GM19035 (cell line): Measurements from ENCODE around the gene MMP7.
"Not testable (repeated sequence)": the region's sequence is repeated elsewhere in the genome, so short reads cannot be mapped to it uniquely, and the experiment has no call there.

Source experiments
- ATAC-seq: cut with Tn5 transposase; IDR thresholded peaks from one replicate; pipeline ENCODE4 v1.9.1; 2021; ENCODE audit not compliant: unreplicated experiment

The MMP7 gene

GRCh38 chr11:102544594-102544993 lies 14.0 kb upstream of the MMP7 start:
- no peak for ATAC-seq

DNA sequence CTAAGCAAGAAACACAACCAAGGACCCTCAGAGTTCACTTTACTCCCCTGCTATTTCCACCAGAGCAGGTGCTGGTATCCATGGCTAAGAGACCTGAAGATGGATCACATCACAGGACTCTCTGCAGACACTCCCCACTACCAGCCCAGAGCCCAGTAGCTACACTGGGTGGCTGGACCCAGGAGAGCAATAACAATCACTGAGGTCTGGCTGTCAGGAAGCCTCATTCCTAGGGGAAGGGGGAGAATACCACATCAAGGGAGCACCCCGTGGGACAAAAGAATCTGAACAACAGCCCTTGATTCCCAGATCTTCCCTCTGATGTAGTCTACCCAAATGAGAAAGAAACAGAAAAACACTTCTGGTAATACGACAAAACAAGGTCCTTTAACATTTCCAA lies 9.0 kb upstream of the MMP7 start:
- no peak for ATAC-seq

DNA sequence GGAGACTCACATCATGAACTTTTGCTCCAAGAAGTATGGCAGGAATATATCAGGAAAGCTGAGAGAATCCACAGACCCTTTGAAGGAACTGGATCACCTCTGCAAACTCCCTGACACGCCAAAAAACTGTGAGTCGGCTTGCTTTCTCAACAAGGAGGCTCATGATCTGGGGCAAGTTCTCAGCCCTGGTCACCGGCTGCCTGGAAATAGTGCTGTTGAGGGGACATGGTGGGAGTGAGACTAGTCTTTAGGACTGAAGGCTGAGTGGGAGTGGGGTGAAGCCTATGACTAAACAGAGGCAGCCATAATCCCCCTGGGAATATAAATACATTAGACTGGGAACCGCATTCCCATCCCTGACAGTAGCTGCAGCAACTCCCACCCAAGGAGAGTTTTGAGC lies 8.4 kb upstream of the MMP7 start:
- ATAC-seq, result no peak

- no peak for ATAC-seq
Observed at GRCh38 chr11:102534261-102534872, 3.8 kb upstream of the MMP7 start.

GRCh38 chr11:102528618-102529017 lies 1.9 kb downstream of the MMP7 start:
- no peak for ATAC-seq

- no peak for ATAC-seq
Observed at GRCh38 chr11:102527684-102528083, 2.9 kb downstream of the MMP7 start.

- no peak for ATAC-seq
Observed at GRCh38 chr11:102527041-102527440, 3.5 kb downstream of the MMP7 start.

- ATAC-seq, result no peak
Observed at GRCh38 chr11:102523887-102524286, 6.7 kb downstream of the MMP7 start.

DNA sequence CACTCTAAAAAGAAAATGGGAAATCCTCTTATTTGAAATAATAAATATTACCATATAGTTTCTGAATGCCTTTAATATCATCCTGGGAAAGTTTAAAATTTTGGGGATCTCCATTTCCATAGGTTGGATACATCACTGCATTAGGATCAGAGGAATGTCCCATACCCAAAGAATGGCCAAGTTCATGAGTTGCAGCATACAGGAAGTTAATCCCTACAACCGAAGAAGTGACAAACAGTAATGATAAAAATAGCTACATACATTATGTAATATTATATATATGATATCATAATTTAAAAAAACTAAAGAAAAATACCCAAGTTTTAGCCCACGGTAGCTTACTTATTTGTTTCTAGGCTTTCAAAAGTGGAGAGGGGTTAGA lies 7.4 kb downstream of the MMP7 start:
- ATAC-seq, result no peak

DNA sequence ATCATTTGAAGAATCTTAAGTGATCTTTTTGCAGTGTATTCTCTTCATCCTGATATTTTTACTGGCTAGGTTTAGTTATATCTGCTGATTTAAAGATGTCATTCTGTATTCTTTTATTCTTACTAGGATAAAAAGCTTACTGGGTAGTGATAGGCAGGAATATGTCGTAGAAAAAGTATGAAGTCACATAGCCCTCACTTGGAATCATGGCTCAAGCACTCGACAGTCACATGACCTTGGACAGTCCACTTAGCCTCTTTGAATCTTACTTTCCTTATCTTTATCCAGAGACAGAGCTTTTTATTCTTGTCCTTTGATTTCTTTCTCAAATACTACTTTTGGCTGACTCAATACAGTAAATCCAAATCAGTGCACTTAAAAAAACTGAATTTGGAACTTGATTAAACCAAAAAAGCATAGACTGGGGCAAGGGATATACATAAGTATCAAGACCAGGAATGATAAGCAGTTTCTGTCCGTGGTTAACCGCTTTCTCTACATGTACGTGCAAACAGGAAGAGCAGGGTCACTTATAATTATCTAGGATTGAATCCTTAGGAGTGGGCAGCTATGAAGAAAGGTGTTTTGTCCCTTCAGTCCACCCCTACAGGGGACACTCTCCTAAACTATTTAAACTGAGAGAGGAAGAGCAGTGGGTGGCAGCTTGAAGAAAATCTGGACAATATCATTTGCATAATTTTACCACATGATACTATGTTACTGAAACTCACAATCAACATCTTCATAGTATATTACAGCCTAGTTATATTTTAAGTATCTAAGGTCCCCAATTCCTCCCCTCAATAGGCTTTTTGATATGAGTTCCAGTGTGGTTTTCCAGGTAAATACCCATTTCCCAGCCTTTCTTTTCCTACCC lies 8.0 kb downstream of the MMP7 start:
- ATAC-seq, result peak; percentile 73

DNA sequence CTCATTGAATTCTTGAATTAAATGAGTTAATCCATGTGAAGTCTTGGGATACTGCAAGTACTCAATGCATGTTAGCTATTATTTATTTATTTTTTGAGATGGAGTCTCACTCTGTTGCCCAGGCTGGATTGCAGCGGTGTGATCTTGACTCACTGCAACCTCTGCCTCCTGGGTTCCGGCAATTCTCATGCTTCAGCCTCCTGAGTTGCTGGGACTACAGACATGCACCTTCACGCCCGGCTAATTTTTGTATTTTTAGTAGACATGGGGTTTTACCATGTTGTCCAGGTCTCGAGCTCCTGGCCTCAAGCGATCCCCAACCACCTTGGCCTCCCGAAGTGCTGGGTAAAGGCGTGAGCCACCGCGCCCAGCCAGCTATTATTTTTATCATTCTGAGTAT lies 9.4 kb downstream of the MMP7 start:
- no peak for ATAC-seq

DNA sequence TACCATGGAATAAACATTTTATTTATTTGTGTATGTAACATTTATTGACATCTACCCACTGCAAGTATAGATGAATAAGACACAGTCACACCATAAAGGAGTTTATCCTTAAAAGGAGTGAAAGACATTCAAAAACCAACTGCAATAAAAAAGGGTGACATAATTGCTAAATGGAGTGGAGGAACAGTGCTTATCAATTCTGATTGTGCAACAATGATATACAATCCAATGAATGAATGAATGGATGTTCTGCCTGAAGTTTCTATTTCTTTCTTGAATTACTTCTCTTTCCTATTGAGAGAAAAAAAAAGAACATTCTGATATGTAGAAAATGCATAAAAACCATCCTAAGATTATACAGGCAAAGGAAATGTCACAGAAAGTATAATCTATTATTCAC lies 10.0 kb downstream of the MMP7 start:
- ATAC-seq, result no peak

DNA sequence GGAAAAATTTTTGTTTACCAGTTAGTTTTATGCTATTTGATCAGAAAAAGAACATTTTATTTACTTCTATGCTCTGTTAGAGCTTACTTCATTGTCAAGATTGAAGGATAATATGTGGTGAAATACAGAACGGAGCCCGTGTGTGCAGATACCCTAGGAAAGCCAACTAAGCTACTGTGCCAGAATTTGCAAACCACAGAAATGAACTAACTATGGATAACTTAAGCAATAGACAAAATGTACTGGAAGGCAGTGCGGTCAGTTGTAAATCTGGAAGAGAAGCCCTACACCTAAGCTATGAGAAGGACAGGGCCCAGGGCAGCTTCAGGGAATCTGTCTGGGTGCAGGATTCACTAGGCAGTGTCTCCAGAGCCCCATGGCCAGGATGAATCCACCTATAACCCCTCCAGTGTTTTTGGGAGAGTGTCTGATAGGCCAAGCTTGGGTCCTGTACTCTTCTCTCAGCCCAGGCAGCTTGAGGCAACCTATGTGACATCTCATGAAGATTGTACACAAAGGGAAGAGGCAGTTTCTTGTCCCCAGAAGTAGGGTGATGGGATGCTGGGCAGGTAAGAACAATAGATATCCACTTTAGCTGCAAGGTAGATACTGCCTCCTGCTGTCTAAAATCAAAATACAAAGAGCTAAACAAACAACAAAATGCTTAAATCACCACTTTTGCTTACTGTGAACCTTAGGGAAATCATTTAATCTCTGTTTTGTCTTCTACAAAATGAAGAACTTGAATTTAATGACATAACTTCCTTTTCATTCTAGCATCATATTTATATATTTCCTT lies 12.1 kb downstream of the MMP7 start:
- ATAC-seq, result no peak

- no peak for ATAC-seq
Observed at GRCh38 chr11:102517670-102518069, 12.9 kb downstream of the MMP7 start.

DNA sequence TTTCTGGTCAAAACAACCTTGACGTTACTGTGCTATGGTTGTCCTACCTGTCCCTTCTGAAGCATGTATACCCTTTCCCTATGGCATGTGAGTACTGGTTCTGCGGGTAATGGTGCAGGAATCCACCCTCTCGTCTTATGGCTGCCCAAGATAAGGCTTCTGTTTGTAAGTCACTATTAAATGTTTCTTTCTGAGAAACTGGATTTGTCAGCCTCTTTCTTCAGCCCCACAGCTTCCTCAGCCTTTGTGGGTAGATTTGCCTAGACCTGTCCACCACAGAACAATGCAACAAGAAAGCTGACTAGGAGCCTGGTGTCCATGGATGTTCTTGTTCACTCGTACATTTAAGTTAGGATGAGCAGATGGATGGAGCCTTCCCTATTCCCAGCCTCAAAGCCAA lies 14.4 kb downstream of the MMP7 start:
- ATAC-seq, result no peak

DNA sequence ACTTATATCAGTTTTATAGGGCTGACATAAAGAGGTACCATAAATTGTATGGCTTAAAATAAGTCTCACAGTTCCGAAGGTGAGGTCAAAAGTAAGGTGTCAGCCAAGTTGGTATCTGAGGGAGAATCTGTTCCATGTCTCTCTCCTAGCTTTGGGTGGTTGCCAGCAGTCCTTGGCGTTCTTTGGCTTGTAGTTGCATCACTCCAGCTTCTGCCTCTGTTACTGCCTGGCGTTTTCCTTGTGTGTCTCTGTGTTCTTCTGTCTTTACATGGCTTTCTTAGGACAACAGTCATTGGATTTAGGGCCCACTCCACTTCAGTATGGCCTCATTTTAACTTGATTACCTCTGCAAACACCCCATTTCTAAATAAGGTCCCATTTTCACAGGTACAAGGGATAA lies 16.7 kb downstream of the MMP7 start:
- no peak for ATAC-seq

DNA sequence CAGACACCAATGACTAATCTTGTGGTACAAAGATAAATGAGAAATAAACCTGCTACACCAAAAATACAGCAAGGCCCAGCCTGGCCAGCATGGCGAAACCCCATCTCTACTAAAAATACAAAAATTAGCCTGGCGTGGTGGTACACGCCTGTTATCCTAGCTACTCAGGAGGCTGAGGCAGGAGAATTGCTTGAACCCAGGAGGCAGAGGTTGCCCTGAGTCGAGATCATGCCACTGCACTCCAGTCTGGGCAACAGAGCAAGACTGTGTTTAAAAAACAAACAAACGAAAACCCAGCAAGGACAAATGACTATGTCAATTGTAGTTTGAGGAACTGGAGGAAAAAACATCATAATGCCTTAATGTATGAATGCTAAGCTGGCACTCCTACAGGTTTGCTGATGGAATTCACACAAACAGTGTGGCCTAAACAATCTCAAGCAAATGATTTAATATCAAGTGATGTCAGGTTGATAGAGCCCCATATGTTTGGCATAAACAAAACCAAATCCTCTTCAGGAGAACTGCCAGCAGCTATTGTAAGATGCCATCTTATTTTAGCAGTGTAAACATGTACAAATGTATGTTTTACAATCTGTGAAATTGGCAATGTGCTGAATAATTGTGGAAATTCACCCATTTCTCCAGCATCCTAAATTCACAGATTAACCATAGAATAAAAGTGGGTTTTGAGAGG lies 20.0 kb downstream of the MMP7 start:
- no peak for ATAC-seq

- ATAC-seq, result not testable (repeated sequence)
Observed at GRCh38 chr11:102502831-102503230, 27.7 kb downstream of the MMP7 start.

DNA sequence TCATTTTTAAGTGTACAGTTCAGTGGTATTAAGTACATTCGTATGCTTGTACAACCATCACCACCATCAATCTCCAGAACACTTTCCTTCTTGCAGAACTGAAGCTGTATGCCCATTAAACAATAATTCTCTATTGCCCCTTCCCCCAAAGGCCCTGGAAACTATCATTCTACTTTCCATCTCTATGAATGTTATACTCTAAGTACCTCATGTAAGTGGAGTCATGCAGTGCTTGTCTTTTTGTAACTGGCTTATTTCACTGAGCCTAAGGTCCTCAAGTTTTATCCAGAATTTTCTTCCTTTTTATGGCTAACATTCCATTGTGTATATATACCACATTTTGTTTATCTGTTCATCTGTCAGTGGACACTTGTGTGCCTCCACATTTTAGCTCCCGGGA lies 29.7 kb downstream of the MMP7 start:
- ATAC-seq, result no peak

DNA sequence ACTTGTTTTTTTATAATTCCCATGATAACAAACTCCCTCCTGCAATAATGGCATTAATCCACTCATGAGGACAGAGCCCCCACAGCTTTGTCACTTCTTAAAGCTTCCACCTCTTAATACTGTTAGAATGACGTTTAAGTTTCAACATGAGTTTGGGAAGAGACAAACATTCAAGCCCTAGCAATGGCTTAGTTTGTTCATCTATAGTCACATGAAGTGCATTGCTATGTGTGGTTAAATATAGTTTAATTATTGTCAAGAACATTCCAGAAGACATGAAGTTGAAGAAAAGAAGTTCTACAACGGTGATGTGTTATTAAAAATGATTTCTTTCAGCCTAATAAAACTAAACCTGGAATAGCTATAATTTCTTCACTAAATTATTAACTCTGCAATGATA lies 30.6 kb downstream of the MMP7 start:
- no peak for ATAC-seq

DNA sequence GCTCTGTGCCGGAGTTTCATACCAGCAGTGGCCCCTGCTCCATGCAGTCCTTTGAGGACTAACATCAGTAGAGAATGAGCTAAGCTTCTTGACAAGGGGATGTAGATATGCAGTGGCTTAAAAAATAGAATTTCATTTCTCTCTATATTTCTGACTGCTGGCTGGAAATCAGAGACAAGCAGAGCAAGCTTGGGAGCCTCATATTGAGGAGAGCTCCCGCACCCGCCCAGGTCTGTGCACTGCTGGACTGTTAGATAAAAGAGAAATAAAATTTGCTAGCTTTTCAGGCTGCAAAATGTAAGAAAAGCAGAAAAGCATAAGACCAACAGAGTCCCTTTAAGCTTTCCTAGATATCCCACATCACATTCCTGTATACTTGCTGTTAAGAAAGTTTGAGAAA lies 31.4 kb downstream of the MMP7 start:
- ATAC-seq, result no peak
